ENCODE measurements around the gene ABHD17A. TPM values are rescaled to one million over a fixed set of nuclear protein-coding genes. Genes with fewer than 3 reads are reported as not detected.

ABHD17A gene
- total and polyA plus RNA-seq, 7 donors: 60.7 to 97.1 (median 86.6) TPM

GRCh38 chr19:1922803-1923202 is 37.5 kb upstream of the ABHD17A start:
- TF ChIP-seq EP300 (IDR thresholded peaks at IDR 0.05) (no peak), POLR2AphosphoS5 (IDR thresholded peaks at IDR 0.05) (no peak), CTCF (IDR thresholded peaks at IDR 0.05) (no peak), POLR2A (IDR thresholded peaks at IDR 0.05) (no peak)
- no peaks in the 10 kb centered on the region for H3K27me3 ChIP-seq
- no peaks in the 10 kb centered on the region for H3K4me1 ChIP-seq
- no peak overlapping the region for H3K4me3 ChIP-seq
- H3K9me3 ChIP-seq: no peaks in the 10 kb centered on the region
- intact Hi-C loops (cut with DNase I): no loop called here
- no peak overlapping the region for H3K27ac ChIP-seq
- H3K36me3 ChIP-seq: peaks cover 23 to 62% (median 46%) of the 10 kb centered on the region in 4 donors
- DNase-seq: no peak
- 94 to 97% methylated on average over 23 of the region's 23 CpGs for WGBS, 2 donors

GRCh38 chr19:1921825-1922224 is 36.5 kb upstream of the ABHD17A start:
- no peak for DNase-seq
- Histone ChIP-seq H3K27me3 (no peaks in the 10 kb centered on the region), H3K9me3 (no peaks in the 10 kb centered on the region), H3K36me3 (peaks cover 24 to 65% (median 48%) of the 10 kb centered on the region in 4 donors), H3K4me1 (no peaks in the 10 kb centered on the region), H3K4me3 (no peak overlapping the region), H3K27ac (no peak overlapping the region)
- intact Hi-C loops (cut with DNase I): no loop called here
- no peak for TF ChIP-seq CTCF (IDR thresholded peaks at IDR 0.05)
- TF ChIP-seq POLR2AphosphoS5 (IDR thresholded peaks at IDR 0.05): no peak
- TF ChIP-seq POLR2A (IDR thresholded peaks at IDR 0.05): no peak
- no peak for TF ChIP-seq EP300 (IDR thresholded peaks at IDR 0.05)
- WGBS, 2 donors: 87 to 94% methylated on average over 15 of the region's 15 CpGs

- TF ChIP-seq CTCF (IDR thresholded peaks at IDR 0.05) (no peak), POLR2AphosphoS5 (IDR thresholded peaks at IDR 0.05) (no peak), POLR2A (IDR thresholded peaks at IDR 0.05) (no peak), EP300 (IDR thresholded peaks at IDR 0.05) (no peak)
- intact Hi-C loops (cut with DNase I): no loop called here
- no peak overlapping the region for H3K27ac ChIP-seq
- no peak for DNase-seq
- no peaks in the 10 kb centered on the region for H3K9me3 ChIP-seq
- no peaks in the 10 kb centered on the region for H3K27me3 ChIP-seq
- WGBS, 2 donors: 95 to 98% methylated on average over 19 of the region's 19 CpGs
- no peak overlapping the region for H3K4me3 ChIP-seq
- peaks cover 24 to 65% (median 48%) of the 10 kb centered on the region in 4 donors for H3K36me3 ChIP-seq
- H3K4me1 ChIP-seq: no peaks in the 10 kb centered on the region
Observed at GRCh38 chr19:1921326-1921725, 36.0 kb upstream of the ABHD17A start.

- WGBS, 2 donors: 95 to 96% methylated on average over 19 of the region's 19 CpGs
- no peak for DNase-seq
- Histone ChIP-seq H3K4me1 (no peaks in the 10 kb centered on the region), H3K4me3 (no peak overlapping the region), H3K27me3 (no peaks in the 10 kb centered on the region), H3K27ac (no peak overlapping the region), H3K36me3 (peaks cover 24 to 61% (median 48%) of the 10 kb centered on the region in 4 donors), H3K9me3 (no peaks in the 10 kb centered on the region)
- no peak for TF ChIP-seq POLR2AphosphoS5 (IDR thresholded peaks at IDR 0.05)
- no peak for TF ChIP-seq CTCF (IDR thresholded peaks at IDR 0.05)
- TF ChIP-seq EP300 (IDR thresholded peaks at IDR 0.05): no peak
- TF ChIP-seq POLR2A (IDR thresholded peaks at IDR 0.05): no peak
- intact Hi-C loops (cut with DNase I): no loop called here
Observed at GRCh38 chr19:1920644-1921043, 35.3 kb upstream of the ABHD17A start.

GRCh38 chr19:1918975-1919374 is 33.7 kb upstream of the ABHD17A start:
- Histone ChIP-seq H3K9me3 (no peaks in the 10 kb centered on the region), H3K36me3 (peaks cover 24 to 59% (median 42%) of the 10 kb centered on the region in 4 donors), H3K27ac (no peak overlapping the region), H3K4me1 (no peaks in the 10 kb centered on the region), H3K4me3 (no peak overlapping the region), H3K27me3 (no peaks in the 10 kb centered on the region)
- WGBS, 2 donors: 95 to 96% methylated on average over 28 of the region's 28 CpGs
- DNase-seq: no peak
- intact Hi-C loops (cut with DNase I): no loop called here
- TF ChIP-seq EP300 (IDR thresholded peaks at IDR 0.05) (no peak), POLR2A (IDR thresholded peaks at IDR 0.05) (no peak), POLR2AphosphoS5 (IDR thresholded peaks at IDR 0.05) (no peak), CTCF (IDR thresholded peaks at IDR 0.05) (no peak)
